B cell (primary cell): ENCODE data around the gene MRPL46.

Source experiments
- EZH2 ChIP-seq: IDR thresholded peaks from 2 replicates; pipeline ENCODE4 v1.6.1; 2012; ENCODE audit warnings: borderline replicate concordance, low read depth, mild to moderate bottlenecking, moderate library complexity, low read length; ENCODE audit not compliant: insufficient read depth, poor library complexity, severe bottlenecking
- TF ChIP-seq, protein P1 (sequence below): fragments of 200-600 bp; IDR thresholded peaks from one replicate; pipeline ENCODE4 v1.8.0; 2022; ENCODE audit warnings: antibody characterized with exemption, mild to moderate bottlenecking

DNA sequence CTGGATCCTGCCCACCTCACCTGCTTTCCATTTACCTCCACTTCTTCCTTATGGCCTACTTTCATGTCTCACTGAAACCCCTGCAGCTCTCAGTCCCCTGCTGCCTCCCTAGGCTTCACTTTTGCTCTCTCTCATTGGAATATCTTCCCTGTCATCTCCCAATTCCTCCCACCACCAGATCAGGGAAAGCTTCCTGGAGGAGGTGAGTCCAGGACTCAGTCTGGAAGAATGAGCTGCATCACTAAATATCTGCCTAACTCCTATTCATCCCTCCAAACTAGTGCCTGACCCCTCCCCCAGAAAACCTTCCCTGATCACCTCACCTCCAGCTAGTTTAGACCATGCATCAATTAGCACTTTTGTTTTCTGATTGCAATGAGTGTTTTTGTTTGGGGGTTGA is 37.1 kb downstream of the MRPL46 start:
- TF ChIP-seq, protein P1, sequence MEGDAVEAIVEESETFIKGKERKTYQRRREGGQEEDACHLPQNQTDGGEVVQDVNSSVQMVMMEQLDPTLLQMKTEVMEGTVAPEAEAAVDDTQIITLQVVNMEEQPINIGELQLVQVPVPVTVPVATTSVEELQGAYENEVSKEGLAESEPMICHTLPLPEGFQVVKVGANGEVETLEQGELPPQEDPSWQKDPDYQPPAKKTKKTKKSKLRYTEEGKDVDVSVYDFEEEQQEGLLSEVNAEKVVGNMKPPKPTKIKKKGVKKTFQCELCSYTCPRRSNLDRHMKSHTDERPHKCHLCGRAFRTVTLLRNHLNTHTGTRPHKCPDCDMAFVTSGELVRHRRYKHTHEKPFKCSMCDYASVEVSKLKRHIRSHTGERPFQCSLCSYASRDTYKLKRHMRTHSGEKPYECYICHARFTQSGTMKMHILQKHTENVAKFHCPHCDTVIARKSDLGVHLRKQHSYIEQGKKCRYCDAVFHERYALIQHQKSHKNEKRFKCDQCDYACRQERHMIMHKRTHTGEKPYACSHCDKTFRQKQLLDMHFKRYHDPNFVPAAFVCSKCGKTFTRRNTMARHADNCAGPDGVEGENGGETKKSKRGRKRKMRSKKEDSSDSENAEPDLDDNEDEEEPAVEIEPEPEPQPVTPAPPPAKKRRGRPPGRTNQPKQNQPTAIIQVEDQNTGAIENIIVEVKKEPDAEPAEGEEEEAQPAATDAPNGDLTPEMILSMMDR: no peak
- no peak for TF ChIP-seq EZH2
